ENCODE measurements around the gene RBM4B.
A peak's percentile ranks its signal among the peaks of the same experiment; 100 is the strongest.

The RBM4B gene

GRCh38 chr11:66692446-66692845 is 14.8 kb upstream of the RBM4B start:
- H3K9me3 ChIP-seq (ENCODE audit: control insufficient read depth, low read length) = no peaks in the 10 kb centered on the region
- H3K27me3 ChIP-seq (replicated peaks; ENCODE audit: control insufficient read depth, insufficient read depth, low read length) = peaks cover 6% of the 10 kb centered on the region
- no peaks in the 10 kb centered on the region for H3K4me1 ChIP-seq (ENCODE audit: control insufficient read depth, insufficient read depth, low read length)
- no peak for DNase-seq (ENCODE audit: low read depth)
- H3K36me3 ChIP-seq (ENCODE audit: control insufficient read depth, insufficient read depth, low read length, severe bottlenecking) = no peaks in the 10 kb centered on the region
- H3K4me3 ChIP-seq (ENCODE audit: low read length) = no peak overlapping the region
- no peak overlapping the region for H3K9ac ChIP-seq (ENCODE audit: low read length)

- Histone ChIP-seq H3K36me3 (ENCODE audit: control insufficient read depth, insufficient read depth, low read length, severe bottlenecking) (no peaks in the 10 kb centered on the region), H3K27me3 (replicated peaks; ENCODE audit: control insufficient read depth, insufficient read depth, low read length) (peaks cover 10% of the 10 kb centered on the region), H3K4me1 (ENCODE audit: control insufficient read depth, insufficient read depth, low read length) (no peaks in the 10 kb centered on the region), H3K9ac (ENCODE audit: low read length) (no peak overlapping the region), H3K9me3 (ENCODE audit: control insufficient read depth, low read length) (no peaks in the 10 kb centered on the region), H3K4me3 (ENCODE audit: low read length) (no peak overlapping the region)
- no peak for DNase-seq (ENCODE audit: low read depth)
Measured at GRCh38 chr11:66691311-66691980, 13.8 kb upstream of the RBM4B start.

GRCh38 chr11:66689661-66690590 is 12.2 kb upstream of the RBM4B start:
- Histone ChIP-seq H3K9ac (ENCODE audit: low read length) (no peak overlapping the region), H3K27me3 (replicated peaks; ENCODE audit: control insufficient read depth, insufficient read depth, low read length) (peaks cover 10% of the 10 kb centered on the region), H3K4me1 (ENCODE audit: control insufficient read depth, insufficient read depth, low read length) (no peaks in the 10 kb centered on the region), H3K36me3 (ENCODE audit: control insufficient read depth, insufficient read depth, low read length, severe bottlenecking) (no peaks in the 10 kb centered on the region), H3K4me3 (ENCODE audit: low read length) (no peak overlapping the region), H3K9me3 (ENCODE audit: control insufficient read depth, low read length) (no peaks in the 10 kb centered on the region)
- no peak for DNase-seq (ENCODE audit: low read depth)

- H3K9ac ChIP-seq (ENCODE audit: low read length) = no peak overlapping the region
- H3K4me3 ChIP-seq (ENCODE audit: low read length) = no peak overlapping the region
- no peak for DNase-seq (ENCODE audit: low read depth)
- no peaks in the 10 kb centered on the region for H3K36me3 ChIP-seq (ENCODE audit: control insufficient read depth, insufficient read depth, low read length, severe bottlenecking)
- H3K4me1 ChIP-seq (ENCODE audit: control insufficient read depth, insufficient read depth, low read length) = no peaks in the 10 kb centered on the region
- H3K27me3 ChIP-seq (replicated peaks; ENCODE audit: control insufficient read depth, insufficient read depth, low read length) = peaks cover 10% of the 10 kb centered on the region
- no peaks in the 10 kb centered on the region for H3K9me3 ChIP-seq (ENCODE audit: control insufficient read depth, low read length)
Measured at GRCh38 chr11:66688561-66689534, 11.2 kb upstream of the RBM4B start.

- Histone ChIP-seq H3K36me3 (ENCODE audit: control insufficient read depth, insufficient read depth, low read length, severe bottlenecking) (no peaks in the 10 kb centered on the region), H3K9ac (ENCODE audit: low read length) (no peak overlapping the region), H3K9me3 (ENCODE audit: control insufficient read depth, low read length) (no peaks in the 10 kb centered on the region), H3K4me1 (ENCODE audit: control insufficient read depth, insufficient read depth, low read length) (no peaks in the 10 kb centered on the region), H3K4me3 (ENCODE audit: low read length) (no peak overlapping the region), H3K27me3 (replicated peaks; ENCODE audit: control insufficient read depth, insufficient read depth, low read length) (peaks cover 10% of the 10 kb centered on the region)
- DNase-seq (ENCODE audit: low read depth) = no peak
Measured at GRCh38 chr11:66687831-66688281, 10.2 kb upstream of the RBM4B start.

GRCh38 chr11:66686801-66687750 is 9.4 kb upstream of the RBM4B start:
- no peaks in the 10 kb centered on the region for H3K9me3 ChIP-seq (ENCODE audit: control insufficient read depth, low read length)
- no peaks in the 10 kb centered on the region for H3K36me3 ChIP-seq (ENCODE audit: control insufficient read depth, insufficient read depth, low read length, severe bottlenecking)
- H3K9ac ChIP-seq (ENCODE audit: low read length) = no peak overlapping the region
- H3K4me1 ChIP-seq (ENCODE audit: control insufficient read depth, insufficient read depth, low read length) = no peaks in the 10 kb centered on the region
- no peak overlapping the region for H3K4me3 ChIP-seq (ENCODE audit: low read length)
- H3K27me3 ChIP-seq (replicated peaks; ENCODE audit: control insufficient read depth, insufficient read depth, low read length) = peaks cover 10% of the 10 kb centered on the region
- no peak for DNase-seq (ENCODE audit: low read depth)

GRCh38 chr11:66686100-66686785 is 8.6 kb upstream of the RBM4B start:
- no peaks in the 10 kb centered on the region for H3K4me1 ChIP-seq (ENCODE audit: control insufficient read depth, insufficient read depth, low read length)
- no peaks in the 10 kb centered on the region for H3K9me3 ChIP-seq (ENCODE audit: control insufficient read depth, low read length)
- no peak overlapping the region for H3K9ac ChIP-seq (ENCODE audit: low read length)
- no peaks in the 10 kb centered on the region for H3K36me3 ChIP-seq (ENCODE audit: control insufficient read depth, insufficient read depth, low read length, severe bottlenecking)
- peak; percentile 15 for DNase-seq (ENCODE audit: low read depth)
- peaks cover 10% of the 10 kb centered on the region for H3K27me3 ChIP-seq (replicated peaks; ENCODE audit: control insufficient read depth, insufficient read depth, low read length)
- H3K4me3 ChIP-seq (ENCODE audit: low read length) = no peak overlapping the region

- Histone ChIP-seq H3K27me3 (replicated peaks; ENCODE audit: control insufficient read depth, insufficient read depth, low read length) (peaks cover 10% of the 10 kb centered on the region), H3K9me3 (ENCODE audit: control insufficient read depth, low read length) (no peaks in the 10 kb centered on the region), H3K36me3 (ENCODE audit: control insufficient read depth, insufficient read depth, low read length, severe bottlenecking) (no peaks in the 10 kb centered on the region), H3K4me1 (ENCODE audit: control insufficient read depth, insufficient read depth, low read length) (no peaks in the 10 kb centered on the region), H3K4me3 (ENCODE audit: low read length) (no peak overlapping the region), H3K9ac (ENCODE audit: low read length) (no peak overlapping the region)
- DNase-seq (ENCODE audit: low read depth) = no peak
Measured at GRCh38 chr11:66685276-66686099, 7.8 kb upstream of the RBM4B start.

GRCh38 chr11:66684635-66685034 is 6.9 kb upstream of the RBM4B start:
- H3K4me3 ChIP-seq (ENCODE audit: low read length) = no peak overlapping the region
- no peaks in the 10 kb centered on the region for H3K4me1 ChIP-seq (ENCODE audit: control insufficient read depth, insufficient read depth, low read length)
- no peaks in the 10 kb centered on the region for H3K9me3 ChIP-seq (ENCODE audit: control insufficient read depth, low read length)
- H3K9ac ChIP-seq (ENCODE audit: low read length) = no peak overlapping the region
- no peak for DNase-seq (ENCODE audit: low read depth)
- peaks cover 10% of the 10 kb centered on the region for H3K27me3 ChIP-seq (replicated peaks; ENCODE audit: control insufficient read depth, insufficient read depth, low read length)
- H3K36me3 ChIP-seq (ENCODE audit: control insufficient read depth, insufficient read depth, low read length, severe bottlenecking) = no peaks in the 10 kb centered on the region

Data from adipocyte (in vitro differentiated cells).